Measurements from ENCODE around the gene SND1. TPM values are rescaled to one million over a fixed set of nuclear protein-coding genes. Genes with fewer than 3 reads are reported as not detected.

Gene SND1
- total and polyA plus RNA-seq, 12 donors: 58.9 to 266 (median 132) TPM

- TF ChIP-seq POLR2A (IDR thresholded peaks at IDR 0.05) (no peak), CTCF (IDR thresholded peaks at IDR 0.05) (no peak)
- no peaks in the 10 kb centered on the region for H3K27me3 ChIP-seq
- H3K9me3 ChIP-seq (replicated peaks in 1 of 3): no peaks in the 10 kb centered on the region
- H3K27ac ChIP-seq: no peak overlapping the region
- H3K4me1 ChIP-seq (replicated peaks in 1 of 2): no peaks in the 10 kb centered on the region
- H3K36me3 ChIP-seq (replicated peaks in 1 of 2): peaks cover 0 to 40% of the 10 kb centered on the region in 2 donors
- DNase-seq: no peak
- WGBS, 4 donors: 69 to 80% (median 73%) methylated on average over 2 of the region's 2 CpGs
- no peak overlapping the region for H3K4me3 ChIP-seq
- intact Hi-C loops (cut with DNase I): no loop called here
Measured at GRCh38 chr7:127699853-127700252, 47.9 kb downstream of the SND1 start.

- Histone ChIP-seq H3K27ac (no peak overlapping the region), H3K36me3 (replicated peaks in 1 of 2) (peaks cover 0 to 43% of the 10 kb centered on the region in 2 donors), H3K4me1 (replicated peaks in 1 of 2) (no peaks in the 10 kb centered on the region), H3K27me3 (no peaks in the 10 kb centered on the region), H3K9me3 (replicated peaks in 1 of 3) (no peaks in the 10 kb centered on the region), H3K4me3 (no peak overlapping the region)
- WGBS, 4 donors: 89 to 95% (median 93%) methylated on average over 5 to 6 of the region's 6 CpGs
- DNase-seq: no peak
- TF ChIP-seq CTCF (IDR thresholded peaks at IDR 0.05) (no peak), POLR2A (IDR thresholded peaks at IDR 0.05) (no peak)
- intact Hi-C loops (cut with DNase I): no loop called here
Measured at GRCh38 chr7:127702052-127702652, 50.2 kb downstream of the SND1 start.

GRCh38 chr7:127702938-127703337, 50.9 kb downstream of the SND1 start:
- intact Hi-C loops (cut with DNase I): no loop called here
- Histone ChIP-seq H3K27me3 (no peaks in the 10 kb centered on the region), H3K9me3 (replicated peaks in 1 of 3) (no peaks in the 10 kb centered on the region), H3K36me3 (replicated peaks in 1 of 2) (peaks cover 0 to 44% of the 10 kb centered on the region in 2 donors), H3K4me3 (no peak overlapping the region), H3K27ac (no peak overlapping the region), H3K4me1 (replicated peaks in 1 of 2) (no peaks in the 10 kb centered on the region)
- no peak for DNase-seq
- 89 to 96% (median 93%) methylated on average over 7 of the region's 7 CpGs for WGBS, 4 donors
- TF ChIP-seq CTCF (IDR thresholded peaks at IDR 0.05): no peak
- no peak for TF ChIP-seq POLR2A (IDR thresholded peaks at IDR 0.05)

- DNase-seq: peak in 5 of 7 donors; percentile 23 to 70 (median 41)
- Histone ChIP-seq H3K9me3 (replicated peaks in 1 of 3) (no peaks in the 10 kb centered on the region), H3K27me3 (no peaks in the 10 kb centered on the region), H3K36me3 (replicated peaks in 1 of 2) (peaks cover 0 to 46% of the 10 kb centered on the region in 2 donors), H3K27ac (no peak overlapping the region), H3K4me1 (replicated peaks in 1 of 2) (no peaks in the 10 kb centered on the region), H3K4me3 (no peak overlapping the region)
- TF ChIP-seq POLR2A (IDR thresholded peaks at IDR 0.05) (no peak), CTCF (IDR thresholded peaks at IDR 0.05) (no peak)
- WGBS, 4 donors: 44 to 67% (median 49%) methylated on average over 1 of the region's 1 CpG
- intact Hi-C loops (cut with DNase I): no loop called here
Measured at GRCh38 chr7:127704211-127704610, 52.2 kb downstream of the SND1 start.
